ENCODE data around the gene MCUB. TPM values are rescaled to one million over a fixed set of nuclear protein-coding genes. Genes with fewer than 3 reads are reported as not detected.
A peak's percentile ranks its signal among the peaks of the same experiment; 100 is the strongest.

Gene MCUB
- total RNA-seq, 4 donors from 2014 or later = 30.4 to 68.4 (median 44.6) TPM

- Histone ChIP-seq H3K4me3 (peak within 1 kb of the TSS; percentile 77), H3K9me3 (no peaks in the 10 kb centered on the region), H3K4me1 (peaks cover 35% of the 10 kb centered on the region), H3K27me3 (no peaks in the 10 kb centered on the region), H3K27ac (peak within 1 kb of the TSS; percentile 86), H3K36me3 (peaks cover 3% of the 10 kb centered on the region)
- no peak for TF ChIP-seq POLR2AphosphoS5 (IDR thresholded peaks at IDR 0.05)
- peak; percentile 36 to 85 for TF ChIP-seq CTCF (IDR thresholded peaks at IDR 0.05)
- peak; percentile 89 to 90 for DNase-seq (ENCODE audit: low spot score in 2 of 2)
- WGBS = 0% methylated on average over 24 of the region's 72 CpGs
These were observed 143.1 kb downstream of the MCUB start, which contains the start of gene CASP6 for GRCh38 chr4:109702950-109703663. Gene CASP6, minus strand, starts transcription at chr4:109703445. Its CDS starts 50 bp downstream, at chr4:109703395.

GRCh38 chr4:109703664-109704361, 143.8 kb downstream of the MCUB start:
- Histone ChIP-seq H3K27ac (peak overlapping the region; percentile 86), H3K4me1 (peaks cover 28% of the 10 kb centered on the region), H3K36me3 (peaks cover 7% of the 10 kb centered on the region), H3K27me3 (no peaks in the 10 kb centered on the region), H3K4me3 (peak overlapping the region; percentile 77), H3K9me3 (no peaks in the 10 kb centered on the region)
- WGBS = 11% methylated on average over 11 of the region's 11 CpGs
- TF ChIP-seq EP300 (IDR thresholded peaks at IDR 0.05) = no peak
- no peak for TF ChIP-seq POLR2AphosphoS5 (IDR thresholded peaks at IDR 0.05)
- TF ChIP-seq POLR2A (IDR thresholded peaks at IDR 0.05) = no peak
- TF ChIP-seq CTCF (IDR thresholded peaks at IDR 0.05) = no peak
- no peak for DNase-seq (ENCODE audit: low spot score in 2 of 2)

- Histone ChIP-seq H3K9me3 (no peaks in the 10 kb centered on the region), H3K4me1 (peaks cover 6% of the 10 kb centered on the region), H3K27me3 (no peaks in the 10 kb centered on the region), H3K36me3 (peaks cover 24% of the 10 kb centered on the region), H3K4me3 (no peak overlapping the region), H3K27ac (no peak overlapping the region)
- no peak for DNase-seq (ENCODE audit: low spot score in 2 of 2)
- no peak for TF ChIP-seq POLR2AphosphoS5 (IDR thresholded peaks at IDR 0.05)
- no peak for TF ChIP-seq EP300 (IDR thresholded peaks at IDR 0.05)
- TF ChIP-seq POLR2A (IDR thresholded peaks at IDR 0.05) = no peak
- no peak for TF ChIP-seq CTCF (IDR thresholded peaks at IDR 0.05)
- WGBS = 65% methylated on average over 2 of the region's 2 CpGs
These were observed 148.4 kb downstream of the MCUB start for GRCh38 chr4:109708435-109708834.

- H3K36me3 ChIP-seq = peaks cover 27% of the 10 kb centered on the region
- H3K27me3 ChIP-seq = no peaks in the 10 kb centered on the region
- 79% methylated on average over 1 of the region's 1 CpG for WGBS
- DNase-seq (ENCODE audit: low spot score in 2 of 2) = no peak
- no peak for TF ChIP-seq POLR2A (IDR thresholded peaks at IDR 0.05)
- TF ChIP-seq EP300 (IDR thresholded peaks at IDR 0.05) = no peak
- TF ChIP-seq POLR2AphosphoS5 (IDR thresholded peaks at IDR 0.05) = no peak
- no peak for TF ChIP-seq CTCF (IDR thresholded peaks at IDR 0.05)
- peaks cover 1% of the 10 kb centered on the region for H3K4me1 ChIP-seq
- H3K4me3 ChIP-seq = no peak overlapping the region
- no peaks in the 10 kb centered on the region for H3K9me3 ChIP-seq
- H3K27ac ChIP-seq = no peak overlapping the region
These were observed 148.9 kb downstream of the MCUB start for GRCh38 chr4:109708990-109709389.

GRCh38 chr4:109713500-109713899, 153.5 kb downstream of the MCUB start:
- H3K27ac ChIP-seq = no peak overlapping the region
- H3K36me3 ChIP-seq = peaks cover 45% of the 10 kb centered on the region
- no peaks in the 10 kb centered on the region for H3K9me3 ChIP-seq
- H3K4me1 ChIP-seq = no peaks in the 10 kb centered on the region
- TF ChIP-seq POLR2AphosphoS5 (IDR thresholded peaks at IDR 0.05) = no peak
- TF ChIP-seq EP300 (IDR thresholded peaks at IDR 0.05) = no peak
- no peak for TF ChIP-seq POLR2A (IDR thresholded peaks at IDR 0.05)
- TF ChIP-seq CTCF (IDR thresholded peaks at IDR 0.05) = no peak
- 73% methylated on average over 3 of the region's 3 CpGs for WGBS
- no peak for DNase-seq (ENCODE audit: low spot score in 2 of 2)
- H3K27me3 ChIP-seq = no peaks in the 10 kb centered on the region
- no peak overlapping the region for H3K4me3 ChIP-seq
